PFSK-1 (cell line): ENCODE data around the gene KIAA1549.

Experiments
- FOXP2 ChIP-seq: optimal IDR thresholded peaks from 2 replicates; pipeline ENCODE3; 2011; ENCODE audit warnings: borderline replicate concordance, control low read depth, inconsistent platforms; ENCODE audit not compliant: insufficient read depth; ENCODE audit errors: extremely low read length, extremely low read depth
- POLR2AphosphoS5 ChIP-seq: IDR thresholded peaks from 2 replicates; pipeline ENCODE4 v1.6.1; 2012; ENCODE audit warnings: low read depth, mild to moderate bottlenecking, control low read depth, low read length, moderate library complexity
- REST ChIP-seq, 2 experiments: IDR thresholded peaks; 2 replicates each; pipeline versions ENCODE4 v1.6.1 to v1.8.0; 2011 to 2012; ENCODE audit warnings: low read depth in 2 of 2, low read length in 2 of 2, control low read depth in 1 of 2, inconsistent platforms in 1 of 2, mild to moderate bottlenecking in 1 of 2, moderate library complexity in 1 of 2; ENCODE audit not compliant: insufficient read depth in 1 of 2
- SIN3A ChIP-seq: IDR thresholded peaks from 2 replicates; pipeline ENCODE4 v1.6.1; 2012; ENCODE audit warnings: mild to moderate bottlenecking, low read length, moderate library complexity, borderline replicate concordance; ENCODE audit not compliant: insufficient read depth

- TF ChIP-seq POLR2AphosphoS5 (no peak), REST (IDR thresholded peaks at IDR 0.05; ENCODE audit: insufficient read depth in 1 of 2, low read depth in 2 of 2, low read length in 2 of 2) (no peak), SIN3A (no peak), FOXP2 (no peak)
These were observed 161.6 kb downstream of the KIAA1549 start for GRCh38 chr7:138819625-138820024.
